NCI-H2196 treated with DMSO at 0.1 percent for 48 hours (cell line): Measurements from ENCODE around the gene DNAJA2.

Source experiments
- DNase-seq: peaks from one replicate; lab custom pipeline; 2025; ENCODE audit not compliant: unreplicated experiment; lab: John Stamatoyannopoulos, UW

Gene DNAJA2

GRCh38 chr16:46929378-46930332 is 43.8 kb downstream of the DNAJA2 start:
- DNase-seq = no peak

DNA sequence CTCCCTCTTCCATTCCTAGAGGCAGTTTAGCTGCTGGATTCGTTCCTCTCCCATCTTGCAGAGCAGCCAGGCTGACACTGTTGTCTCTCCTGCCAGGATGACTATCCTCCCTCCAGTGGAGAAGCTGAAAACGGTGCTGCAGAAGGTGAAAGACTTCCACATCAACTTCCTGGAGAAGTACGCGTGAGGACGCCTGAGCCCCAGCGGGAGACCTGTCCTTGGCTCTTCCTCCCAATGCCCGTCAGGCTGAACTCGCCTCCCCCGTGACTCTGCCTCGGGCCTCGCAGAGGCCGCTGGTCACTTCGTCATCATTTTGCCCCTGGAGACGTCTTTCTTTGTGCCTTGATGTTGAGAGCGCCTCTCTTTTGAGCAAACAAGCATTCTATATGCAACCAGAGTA is 44.7 kb downstream of the DNAJA2 start:
- DNase-seq = no peak

GRCh38 chr16:46927273-46927672 is 46.2 kb downstream of the DNAJA2 start:
- no peak for DNase-seq

DNA sequence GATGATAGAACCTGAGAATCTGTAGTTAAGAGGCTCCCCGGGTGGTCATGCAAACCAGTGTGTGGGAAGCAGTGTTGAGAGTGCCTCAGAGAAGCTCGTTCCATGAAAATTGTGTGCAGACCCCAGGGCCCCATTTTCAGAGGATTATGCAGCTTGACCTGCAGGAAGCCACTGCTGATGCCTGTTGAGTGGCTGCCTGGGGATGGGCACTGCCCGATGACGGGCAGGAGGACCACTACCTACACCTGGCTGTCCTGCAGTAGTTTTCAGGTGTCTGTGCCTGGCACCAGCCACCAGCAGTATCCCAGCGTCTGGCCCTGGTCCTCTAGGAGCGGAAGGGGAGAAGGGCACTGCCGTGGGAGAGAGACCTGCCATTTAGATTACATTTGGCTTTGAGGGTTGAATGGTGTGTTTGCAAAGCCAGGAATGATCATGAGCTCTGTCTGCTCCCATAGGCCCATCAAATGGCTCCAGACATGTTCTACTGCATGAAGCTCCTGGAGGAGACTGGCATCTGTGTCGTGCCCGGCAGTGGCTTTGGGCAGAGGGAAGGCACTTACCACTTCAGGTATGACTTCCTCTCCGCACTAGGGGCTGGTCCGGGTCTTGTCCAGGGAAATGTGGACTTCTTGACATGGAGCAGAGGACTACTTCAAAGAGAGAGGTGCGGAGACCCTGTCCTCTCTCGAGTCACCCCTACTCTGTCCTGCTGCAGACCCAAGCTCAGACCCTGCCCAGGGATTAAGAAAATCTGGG is 46.8 kb downstream of the DNAJA2 start:
- no peak for DNase-seq

DNA sequence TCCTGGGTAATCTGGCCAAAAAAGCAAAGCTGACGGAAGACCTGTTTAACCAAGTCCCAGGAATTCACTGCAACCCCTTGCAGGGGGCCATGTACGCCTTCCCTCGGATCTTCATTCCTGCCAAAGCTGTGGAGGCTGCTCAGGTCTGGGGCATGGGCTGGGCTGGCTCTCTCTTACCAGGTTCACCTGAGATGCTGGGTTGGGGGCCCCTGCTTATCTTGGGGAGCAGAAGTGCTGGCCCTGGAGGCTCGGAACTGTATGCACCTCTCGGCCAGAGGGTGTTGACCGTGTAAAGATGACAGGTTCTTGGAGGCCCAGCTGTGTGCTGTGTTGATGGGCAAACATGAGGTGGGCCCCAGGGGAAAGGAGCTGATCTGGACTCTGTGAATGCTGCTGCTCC is 49.1 kb downstream of the DNAJA2 start:
- DNase-seq = no peak

GRCh38 chr16:46923513-46924295 is 49.8 kb downstream of the DNAJA2 start:
- DNase-seq = no peak

GRCh38 chr16:46922239-46922638 is 51.2 kb downstream of the DNAJA2 start:
- no peak for DNase-seq

DNA sequence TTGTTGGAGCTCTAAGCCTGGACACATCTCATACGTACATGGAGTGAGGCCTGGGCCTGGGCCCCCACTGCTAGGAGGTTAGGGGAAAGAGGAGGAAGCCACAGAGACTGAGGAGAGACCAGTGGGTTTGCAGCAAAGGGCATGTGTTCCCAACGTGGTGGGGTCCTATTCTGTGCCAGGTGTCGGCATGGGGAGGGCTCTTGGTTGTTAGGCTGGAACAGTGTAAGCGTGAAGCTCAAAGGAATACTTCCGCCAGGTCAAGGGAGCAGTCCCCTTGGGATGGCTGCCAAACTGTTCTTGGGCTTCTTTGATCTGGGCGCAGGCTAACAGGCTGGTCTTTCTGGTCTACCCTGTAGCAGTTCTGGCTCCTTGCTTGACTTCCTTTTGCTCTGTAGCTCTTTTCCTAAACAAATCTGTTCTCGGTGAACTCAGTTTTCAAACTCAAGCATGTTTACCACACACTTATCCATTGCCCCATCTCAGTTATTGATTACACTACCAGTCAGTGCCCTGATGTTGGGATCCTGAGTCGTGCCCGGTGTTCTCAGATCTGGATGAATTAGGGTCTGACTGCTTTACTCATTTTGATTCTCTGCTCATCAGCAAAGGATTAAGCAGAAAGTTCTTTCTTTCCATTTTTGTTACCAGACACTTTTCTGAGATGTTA is 52.9 kb downstream of the DNAJA2 start:
- DNase-seq = peak; percentile 23

DNA sequence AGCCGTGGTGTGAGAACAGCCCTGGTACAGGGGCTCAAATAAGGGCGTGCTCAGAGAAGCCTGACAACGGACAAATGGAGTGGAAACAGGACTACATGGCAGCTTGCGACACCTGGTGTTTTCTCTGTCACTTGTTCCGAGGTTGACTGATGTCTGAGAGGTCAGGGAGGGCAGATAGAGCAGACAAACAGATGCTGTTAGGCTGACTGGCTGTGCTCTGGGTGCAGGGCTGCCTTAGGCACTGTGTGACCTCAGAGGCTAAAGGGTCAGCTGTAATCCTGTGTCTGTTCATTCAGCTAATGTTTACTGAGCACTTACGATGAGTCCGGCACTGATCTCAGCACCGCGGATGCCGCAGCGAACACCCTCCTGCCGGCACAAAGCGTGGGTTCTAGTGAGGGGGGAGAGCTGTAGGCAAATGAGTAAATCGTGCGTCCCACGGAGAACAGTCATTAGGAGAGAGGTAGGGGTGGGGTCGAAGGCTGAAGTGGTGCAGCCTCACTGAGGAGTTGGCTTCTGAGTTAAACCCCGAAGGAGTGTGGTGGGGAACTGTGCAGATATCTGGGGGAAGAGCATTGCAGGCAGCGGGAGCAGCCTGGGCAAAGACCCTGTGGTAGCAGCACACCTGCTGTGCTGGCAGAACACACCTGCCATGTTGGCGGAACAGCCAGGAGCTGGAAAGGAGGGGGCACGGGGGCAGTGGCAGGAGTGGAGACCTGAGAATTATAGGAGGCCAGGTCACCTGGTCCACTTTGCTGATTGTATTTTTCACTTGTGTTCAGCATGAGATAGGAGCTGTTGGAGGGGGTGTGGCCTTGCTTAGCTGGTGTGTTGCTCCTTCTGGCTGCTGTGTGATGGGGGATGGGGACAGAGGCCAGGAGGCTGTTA is 54.3 kb downstream of the DNAJA2 start:
- peak; percentile 83 for DNase-seq

- DNase-seq = no peak
Measured at GRCh38 chr16:46918400-46918799, 55.1 kb downstream of the DNAJA2 start.

GRCh38 chr16:46916980-46917379 is 56.5 kb downstream of the DNAJA2 start:
- DNase-seq = no peak

DNA sequence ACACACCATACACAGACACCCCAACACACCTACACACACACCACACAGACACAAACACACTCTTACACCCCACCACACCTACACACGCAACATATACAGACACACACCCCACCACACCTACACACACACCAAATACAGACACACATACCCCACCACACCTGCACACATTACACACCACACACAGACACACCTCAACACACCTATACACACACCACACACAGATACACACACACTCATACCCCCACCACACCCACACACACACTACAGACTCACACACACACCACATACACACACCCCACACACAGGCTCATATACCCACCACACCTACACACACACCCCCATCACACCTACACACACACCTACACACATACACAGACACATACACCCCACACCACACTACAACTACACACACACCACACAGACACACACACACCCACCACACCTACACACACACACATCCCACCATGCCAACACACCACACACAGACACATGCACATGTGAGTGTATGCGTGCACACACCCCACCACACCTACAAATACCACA is 57.9 kb downstream of the DNAJA2 start:
- DNase-seq = no peak

DNA sequence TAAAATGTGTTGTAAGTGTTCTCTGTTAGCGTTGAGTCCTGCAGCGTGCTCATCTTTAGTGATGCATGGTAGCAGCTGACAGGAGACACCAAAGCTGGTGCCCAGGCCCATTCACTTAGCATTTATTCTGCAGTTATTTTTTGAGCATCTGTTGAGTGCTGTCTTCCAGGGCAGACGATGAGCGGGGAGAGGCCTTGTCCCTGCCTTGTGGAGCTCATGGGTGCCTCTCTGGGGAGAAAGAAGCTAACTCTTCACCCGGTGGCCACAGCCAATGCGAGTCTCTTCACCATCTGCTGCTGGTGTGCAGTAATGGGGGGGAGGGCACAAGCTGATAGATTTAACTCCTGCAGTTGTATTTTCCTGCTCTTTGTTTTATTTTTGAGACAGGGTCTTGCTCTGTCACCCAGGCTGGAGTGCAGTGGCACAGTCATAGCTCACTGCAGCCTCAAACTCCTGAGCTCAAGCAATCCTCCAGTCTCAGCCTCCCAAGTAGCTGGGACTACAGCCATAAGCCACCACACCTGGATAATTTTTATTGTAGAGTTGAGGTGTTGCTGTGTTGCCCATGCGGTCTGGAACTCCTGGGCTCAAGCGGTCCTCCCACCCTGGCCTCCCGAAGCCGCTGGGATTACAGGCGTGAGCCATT is 58.8 kb downstream of the DNAJA2 start:
- no peak for DNase-seq

- DNase-seq = no peak
Measured at GRCh38 chr16:46911650-46912049, 61.8 kb downstream of the DNAJA2 start.

- no peak for DNase-seq
Measured at GRCh38 chr16:46911038-46911437, 62.4 kb downstream of the DNAJA2 start.

- no peak for DNase-seq
Measured at GRCh38 chr16:46908540-46909372, 64.7 kb downstream of the DNAJA2 start.

- no peak for DNase-seq
Measured at GRCh38 chr16:46907061-46907774, 66.3 kb downstream of the DNAJA2 start.
